Measurements from ENCODE around the gene COLEC12. TPM values are rescaled to one million over a fixed set of nuclear protein-coding genes. Genes with fewer than 3 reads are reported as not detected.
"Not testable (repeated sequence)": the region's sequence is repeated elsewhere in the genome, so short reads cannot be mapped to it uniquely, and the experiment has no call there.

Gene COLEC12
- total RNA-seq, 1 donor from 2014 or later = 9.9 TPM

- no peak for DNase-seq (ENCODE audit: missing footprints)
- no peak for ATAC-seq
- intact Hi-C loops (cut with DNase I) = loop anchor here (10.0 kb wide), 1 partner anchor 57 kb away; the partner anchor contains the start of gene THOC1
These were observed 178.5 kb downstream of the COLEC12 start for GRCh38 chr18:321865-322467.

GRCh38 chr18:320155-320554, 180.3 kb downstream of the COLEC12 start:
- ATAC-seq = no peak
- intact Hi-C loops (cut with DNase I) = loop anchor here (10.0 kb wide), 1 partner anchor 55 kb away; the partner anchor contains the start of gene THOC1
- no peak for DNase-seq (ENCODE audit: missing footprints)

- no peak for DNase-seq (ENCODE audit: missing footprints)
- intact Hi-C loops (cut with DNase I) = loop anchor here (10.0 kb wide), 1 partner anchor 55 kb away; the partner anchor contains the start of gene THOC1
- ATAC-seq = no peak
These were observed 180.8 kb downstream of the COLEC12 start for GRCh38 chr18:319720-320119.

GRCh38 chr18:318791-319291, 181.7 kb downstream of the COLEC12 start:
- intact Hi-C loops (cut with DNase I) = no loop called here
- no peak for ATAC-seq
- DNase-seq (ENCODE audit: missing footprints) = no peak

- ATAC-seq (no peak), DNase-seq (ENCODE audit: missing footprints) (no peak)
- intact Hi-C loops (cut with DNase I) = no loop called here
These were observed 182.9 kb downstream of the COLEC12 start for GRCh38 chr18:317618-318017.

- no peak for ATAC-seq
- intact Hi-C loops (cut with DNase I) = no loop called here
- no peak for DNase-seq (ENCODE audit: missing footprints)
These were observed 184.1 kb downstream of the COLEC12 start for GRCh38 chr18:316393-316792.

GRCh38 chr18:313931-314330, 186.6 kb downstream of the COLEC12 start:
- DNase-seq (ENCODE audit: missing footprints) (no peak), ATAC-seq (no peak)
- intact Hi-C loops (cut with DNase I) = no loop called here

GRCh38 chr18:312415-312814, 188.1 kb downstream of the COLEC12 start:
- ATAC-seq (peak; percentile 23), DNase-seq (ENCODE audit: missing footprints) (no peak)
- intact Hi-C loops (cut with DNase I) = no loop called here

GRCh38 chr18:310042-310441, 190.5 kb downstream of the COLEC12 start:
- DNase-seq (ENCODE audit: missing footprints) = no peak
- intact Hi-C loops (cut with DNase I) = no loop called here
- ATAC-seq = no peak

GRCh38 chr18:308086-308485, 192.4 kb downstream of the COLEC12 start:
- DNase-seq (ENCODE audit: missing footprints); intact Hi-C loops (cut with DNase I); ATAC-seq: not testable (repeated sequence)

- no peak for DNase-seq (ENCODE audit: missing footprints)
- intact Hi-C loops (cut with DNase I) = no loop called here
- no peak for ATAC-seq
These were observed 193.8 kb downstream of the COLEC12 start for GRCh38 chr18:306608-307255.

GRCh38 chr18:305003-305501, 195.4 kb downstream of the COLEC12 start:
- ATAC-seq (no peak), DNase-seq (ENCODE audit: missing footprints) (no peak)
- intact Hi-C loops (cut with DNase I) = no loop called here

- intact Hi-C loops (cut with DNase I) = no loop called here
- DNase-seq (ENCODE audit: missing footprints) = no peak
- no peak for ATAC-seq
These were observed 196.9 kb downstream of the COLEC12 start for GRCh38 chr18:303607-304006.

GRCh38 chr18:303011-303410, 197.5 kb downstream of the COLEC12 start:
- ATAC-seq (no peak), DNase-seq (ENCODE audit: missing footprints) (no peak)
- intact Hi-C loops (cut with DNase I) = no loop called here

GRCh38 chr18:302097-302496, 198.4 kb downstream of the COLEC12 start:
- DNase-seq (ENCODE audit: missing footprints) = no peak
- ATAC-seq = no peak

GRCh38 chr18:297936-298335, 202.6 kb downstream of the COLEC12 start:
- intact Hi-C loops (cut with DNase I) = no loop called here
- DNase-seq (ENCODE audit: missing footprints) (no peak), ATAC-seq (no peak)

More at GRCh38 chr18:302097-302496, 198.4 kb downstream of the COLEC12 start:
- intact Hi-C loops (cut with DNase I) = no loop called here

GRCh38 chr18:295756-296490, 204.6 kb downstream of the COLEC12 start:
- ATAC-seq (no peak), DNase-seq (ENCODE audit: missing footprints) (no peak)
- intact Hi-C loops (cut with DNase I) = no loop called here

GRCh38 chr18:294566-294965, 205.9 kb downstream of the COLEC12 start:
- DNase-seq (ENCODE audit: missing footprints) = no peak
- intact Hi-C loops (cut with DNase I) = no loop called here
- ATAC-seq = no peak

- ATAC-seq (peak; percentile 42), DNase-seq (ENCODE audit: missing footprints) (no peak)
- intact Hi-C loops (cut with DNase I) = no loop called here
These were observed 207.0 kb downstream of the COLEC12 start for GRCh38 chr18:293536-293935.
